ENCODE measurements around the gene RLN2. TPM values are rescaled to one million over a fixed set of nuclear protein-coding genes. Genes with fewer than 3 reads are reported as not detected.

Gene RLN2
- total and polyA plus RNA-seq, 8 donors, result 0.26 to 0.69 (median 0.46) TPM; not detected in 3

- Histone ChIP-seq H3K27ac (no peak overlapping the region), H3K4me3 (no peak overlapping the region), H3K4me1 (no peaks in the 10 kb centered on the region), H3K9me3 (peaks cover 0 to 4% (median 0%) of the 10 kb centered on the region in 4 donors), H3K36me3 (no peaks in the 10 kb centered on the region), H3K27me3 (no peaks in the 10 kb centered on the region)
- FAIRE-seq (no peak), ATAC-seq (no peak), DNase-seq (no peak)
- intact Hi-C loops (cut with DNase I), result no loop called here
- TF ChIP-seq, protein P1, sequence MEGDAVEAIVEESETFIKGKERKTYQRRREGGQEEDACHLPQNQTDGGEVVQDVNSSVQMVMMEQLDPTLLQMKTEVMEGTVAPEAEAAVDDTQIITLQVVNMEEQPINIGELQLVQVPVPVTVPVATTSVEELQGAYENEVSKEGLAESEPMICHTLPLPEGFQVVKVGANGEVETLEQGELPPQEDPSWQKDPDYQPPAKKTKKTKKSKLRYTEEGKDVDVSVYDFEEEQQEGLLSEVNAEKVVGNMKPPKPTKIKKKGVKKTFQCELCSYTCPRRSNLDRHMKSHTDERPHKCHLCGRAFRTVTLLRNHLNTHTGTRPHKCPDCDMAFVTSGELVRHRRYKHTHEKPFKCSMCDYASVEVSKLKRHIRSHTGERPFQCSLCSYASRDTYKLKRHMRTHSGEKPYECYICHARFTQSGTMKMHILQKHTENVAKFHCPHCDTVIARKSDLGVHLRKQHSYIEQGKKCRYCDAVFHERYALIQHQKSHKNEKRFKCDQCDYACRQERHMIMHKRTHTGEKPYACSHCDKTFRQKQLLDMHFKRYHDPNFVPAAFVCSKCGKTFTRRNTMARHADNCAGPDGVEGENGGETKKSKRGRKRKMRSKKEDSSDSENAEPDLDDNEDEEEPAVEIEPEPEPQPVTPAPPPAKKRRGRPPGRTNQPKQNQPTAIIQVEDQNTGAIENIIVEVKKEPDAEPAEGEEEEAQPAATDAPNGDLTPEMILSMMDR (IDR thresholded peaks at IDR 0.05), result no peak
Measured at GRCh38 chr9:5310851-5311250, 6.3 kb upstream of the RLN2 start.

DNA sequence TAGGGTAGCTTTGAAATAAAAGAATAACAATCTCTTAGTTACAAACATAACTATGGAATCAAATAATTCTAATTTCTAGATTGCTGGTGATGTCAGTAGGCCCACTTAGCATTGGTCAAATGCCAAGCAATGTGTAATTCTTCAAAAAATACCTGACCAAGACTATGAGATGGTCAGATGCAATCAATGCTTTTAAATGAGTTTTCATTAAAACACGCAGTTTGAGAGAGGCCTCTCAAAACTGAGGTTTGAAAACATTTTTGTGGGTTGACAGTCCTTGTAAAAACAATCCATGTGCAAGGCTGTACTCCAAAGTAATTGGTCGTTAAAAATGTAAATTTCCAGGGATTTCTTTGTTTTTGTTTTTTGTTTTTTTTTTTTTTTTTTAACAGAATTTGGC is 1.2 kb upstream of the RLN2 start:
- intact Hi-C loops (cut with DNase I), result no loop called here
- 75 to 76% methylated on average over 2 of the region's 2 CpGs for WGBS, 2 donors
- no peaks in the 10 kb centered on the region for H3K4me1 ChIP-seq
- no peaks in the 10 kb centered on the region for H3K27me3 ChIP-seq
- no peak overlapping the region for H3K4me3 ChIP-seq
- TF ChIP-seq, protein P1 (IDR thresholded peaks at IDR 0.05), result no peak
- H3K9me3 ChIP-seq, result no peaks in the 10 kb centered on the region
- H3K36me3 ChIP-seq, result no peaks in the 10 kb centered on the region
- ATAC-seq (no peak), FAIRE-seq (no peak), DNase-seq (no peak)
- no peak overlapping the region for H3K27ac ChIP-seq

- no peak for DNase-seq
- Histone ChIP-seq H3K9me3 (no peaks in the 10 kb centered on the region), H3K27ac (no peak overlapping the region), H3K4me1 (no peaks in the 10 kb centered on the region), H3K36me3 (no peaks in the 10 kb centered on the region), H3K27me3 (no peaks in the 10 kb centered on the region), H3K4me3 (no peak overlapping the region)
- no peak for FAIRE-seq
- TF ChIP-seq, protein P1 (IDR thresholded peaks at IDR 0.05), result no peak
- 70 to 82% methylated on average over 4 of the region's 4 CpGs for WGBS, 2 donors
- intact Hi-C loops (cut with DNase I), result no loop called here
- ATAC-seq, result no peak
Measured at GRCh38 chr9:5301544-5301943, 3.0 kb downstream of the RLN2 start.

DNA sequence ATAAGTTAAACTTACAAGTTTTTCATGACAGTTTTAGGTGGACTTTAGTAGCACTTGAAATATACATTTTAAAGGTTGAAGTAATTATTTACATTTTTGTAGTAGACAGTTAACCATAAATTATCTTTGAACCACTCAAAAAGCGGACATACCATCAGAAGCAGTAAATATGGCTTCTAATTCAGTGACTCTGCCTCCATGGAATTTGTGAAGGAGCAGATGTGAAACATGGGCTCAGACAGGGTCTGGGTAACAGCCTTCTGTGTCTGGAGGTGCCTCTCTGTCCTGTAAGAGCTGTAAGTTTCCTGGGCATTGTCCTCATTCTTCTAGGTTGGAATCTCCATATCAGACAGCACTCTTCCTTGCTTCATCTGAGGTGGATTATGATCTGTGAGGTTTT is 12.4 kb downstream of the RLN2 start:
- intact Hi-C loops (cut with DNase I), result no loop called here
- Histone ChIP-seq H3K9me3 (no peaks in the 10 kb centered on the region), H3K4me3 (no peak overlapping the region), H3K4me1 (no peaks in the 10 kb centered on the region), H3K27ac (no peak overlapping the region), H3K27me3 (no peaks in the 10 kb centered on the region), H3K36me3 (no peaks in the 10 kb centered on the region)
- no peak for DNase-seq
- 86 to 90% methylated on average over 1 of the region's 1 CpG for WGBS, 2 donors
- ATAC-seq, result no peak
- TF ChIP-seq, protein P1 (IDR thresholded peaks at IDR 0.05), result no peak
- no peak for FAIRE-seq

DNA sequence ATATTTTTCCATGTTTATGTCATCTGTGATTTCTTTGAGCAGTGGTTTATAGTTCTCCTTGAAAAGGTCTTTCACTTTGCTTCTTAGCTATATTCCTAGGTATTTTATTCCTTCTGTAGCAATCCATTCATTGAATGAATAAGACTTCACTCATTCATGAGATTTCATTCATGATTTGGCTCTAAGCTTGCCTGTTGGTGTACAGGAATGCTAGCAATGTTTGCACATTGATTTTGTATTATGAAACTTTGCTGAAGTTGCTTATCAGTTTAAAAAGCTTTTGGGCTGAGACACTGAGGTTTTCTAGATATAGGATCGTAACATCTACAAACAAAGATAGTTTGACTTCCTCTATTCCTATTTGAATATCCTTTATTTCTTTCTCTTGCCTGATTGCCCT is 15.9 kb downstream of the RLN2 start:
- WGBS, 2 donors, result 13 to 16% methylated on average over 1 of the region's 1 CpG
- Histone ChIP-seq H3K4me3 (no peak overlapping the region), H3K27me3 (no peaks in the 10 kb centered on the region), H3K36me3 (no peaks in the 10 kb centered on the region), H3K9me3 (no peaks in the 10 kb centered on the region), H3K4me1 (no peaks in the 10 kb centered on the region), H3K27ac (no peak overlapping the region)
- TF ChIP-seq, protein P1 (IDR thresholded peaks at IDR 0.05), result no peak
- intact Hi-C loops (cut with DNase I), result no loop called here
- FAIRE-seq (no peak), ATAC-seq (no peak), DNase-seq (no peak)

Measured in pancreas (tissue), 10 donors.